Progenitor cell of endocrine pancreas (in vitro differentiated cells): Measurements from ENCODE around the gene GATAD1. TPM values are rescaled to one million over a fixed set of nuclear protein-coding genes. Genes with fewer than 3 reads are reported as not detected.

Source experiments
- DNase-seq: peaks from one replicate; pipeline ENCODE4 v3.0.0; 2021; ENCODE audit warnings: low spot score; ENCODE audit not compliant: unreplicated experiment
- H3K27ac Mint-ChIP-seq: 2 replicates; pipeline ENCODE4 v1.8.0; 2021; ENCODE audit warnings: mild to moderate bottlenecking, moderate library complexity, mixed read lengths
- H3K27me3 Mint-ChIP-seq: 2 replicates; pipeline ENCODE4 v1.8.0; 2021; ENCODE audit warnings: mixed read lengths
- H3K36me3 Mint-ChIP-seq: 2 replicates; pipeline ENCODE4 v1.8.0; 2022; ENCODE audit warnings: mixed read lengths; ENCODE audit not compliant: insufficient read depth
- H3K4me1 Mint-ChIP-seq: 2 replicates; pipeline ENCODE4 v1.8.0; 2021; ENCODE audit warnings: low read depth, mixed read lengths
- H3K4me3 Mint-ChIP-seq: 2 replicates; pipeline ENCODE4 v1.8.0; 2021; ENCODE audit warnings: low read depth, mild to moderate bottlenecking, moderate library complexity, mixed read lengths
- H3K9me3 Mint-ChIP-seq: 2 replicates; pipeline ENCODE4 v1.8.0; 2021; ENCODE audit warnings: low read depth, mixed read lengths
- CTCF ChIP-seq: fragments of 200-600 bp; sonication (generic); IDR thresholded peaks from one replicate; pipeline ENCODE4 v1.5.0; 2021; ENCODE audit warnings: antibody characterized with exemption, mild to moderate bottlenecking; ENCODE audit not compliant: unreplicated experiment
- total RNA-seq: library from RNA; stranded (reverse); gene quantifications from 2 replicates; pipeline ENCODE4 v1.2.1, GENCODE V29; 2021

The GATAD1 gene
- total RNA-seq, 1 donor from 2014 or later = 51.0 TPM

GRCh38 chr7:92460109-92460508 is 12.8 kb downstream of the GATAD1 start:
- H3K27ac Mint-ChIP-seq = no peak overlapping the region
- no peaks in the 10 kb centered on the region for H3K27me3 Mint-ChIP-seq
- no peaks in the 10 kb centered on the region for H3K4me1 Mint-ChIP-seq
- DNase-seq = no peak
- H3K36me3 Mint-ChIP-seq = peaks cover 1% of the 10 kb centered on the region
- no peak for TF ChIP-seq CTCF
- no peak overlapping the region for H3K4me3 Mint-ChIP-seq
- no peaks in the 10 kb centered on the region for H3K9me3 Mint-ChIP-seq

GRCh38 chr7:92460510-92460909 is 13.2 kb downstream of the GATAD1 start:
- no peak overlapping the region for H3K4me3 Mint-ChIP-seq
- peaks cover 1% of the 10 kb centered on the region for H3K36me3 Mint-ChIP-seq
- no peak overlapping the region for H3K27ac Mint-ChIP-seq
- TF ChIP-seq CTCF = no peak
- H3K9me3 Mint-ChIP-seq = no peaks in the 10 kb centered on the region
- DNase-seq = no peak
- H3K27me3 Mint-ChIP-seq = no peaks in the 10 kb centered on the region
- H3K4me1 Mint-ChIP-seq = no peaks in the 10 kb centered on the region

DNA sequence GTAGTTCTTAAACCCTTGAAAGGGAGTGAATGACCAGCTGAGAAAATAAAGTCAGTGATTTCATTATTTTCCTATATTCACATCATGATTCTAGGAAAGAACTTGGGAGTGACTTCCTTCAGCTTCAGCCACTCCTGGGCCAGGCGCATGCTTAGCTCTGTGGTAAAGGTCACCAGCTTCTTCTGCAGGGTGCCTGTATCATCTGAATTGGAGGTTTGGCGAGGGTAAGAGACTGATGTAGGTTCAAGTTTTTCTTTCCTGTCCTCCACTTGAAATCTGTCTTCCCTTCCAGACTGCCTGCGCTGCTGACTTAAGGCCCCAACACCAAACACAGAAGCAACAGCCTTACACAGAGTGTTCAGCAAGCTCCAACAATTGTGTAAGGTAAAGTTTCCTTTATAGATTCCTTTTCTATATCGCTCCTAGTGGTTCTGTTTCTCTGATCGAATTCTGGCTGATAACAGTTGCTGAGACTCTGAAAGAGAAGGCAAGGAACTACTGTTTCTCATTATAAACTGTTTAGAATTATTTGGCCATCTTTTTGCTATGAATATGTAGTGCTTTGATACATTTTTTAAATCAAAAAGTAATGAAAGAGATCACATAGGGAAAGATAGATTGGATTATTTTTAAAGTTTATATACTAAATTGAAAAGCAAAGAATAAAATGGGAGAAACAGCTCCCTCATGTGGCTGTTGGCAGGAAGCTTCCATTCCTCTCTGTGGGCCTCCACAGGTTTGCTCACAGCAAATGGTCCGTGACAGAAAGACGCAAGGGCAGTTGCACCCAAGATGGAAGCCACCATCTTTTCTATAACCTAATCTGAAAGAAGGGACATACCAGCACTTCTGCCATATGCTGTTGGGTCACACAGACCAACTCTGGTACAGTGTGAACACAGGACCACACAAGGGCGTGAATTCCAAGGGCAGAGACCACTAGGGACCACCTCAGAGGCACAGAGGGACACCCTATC is 14.0 kb downstream of the GATAD1 start:
- Mint-ChIP-seq H3K4me3 (no peak overlapping the region), H3K27me3 (no peaks in the 10 kb centered on the region), H3K36me3 (peaks cover 1% of the 10 kb centered on the region), H3K4me1 (no peaks in the 10 kb centered on the region), H3K27ac (no peak overlapping the region), H3K9me3 (no peaks in the 10 kb centered on the region)
- DNase-seq = no peak
- TF ChIP-seq CTCF = peak; percentile 86

- H3K9me3 Mint-ChIP-seq = peaks cover 2% of the 10 kb centered on the region
- peak overlapping the region; percentile 45 for H3K27ac Mint-ChIP-seq
- no peaks in the 10 kb centered on the region for H3K27me3 Mint-ChIP-seq
- H3K36me3 Mint-ChIP-seq = peaks cover under 1% of the 10 kb centered on the region
- DNase-seq = no peak
- no peak for TF ChIP-seq CTCF
- H3K4me1 Mint-ChIP-seq = no peaks in the 10 kb centered on the region
- no peak overlapping the region for H3K4me3 Mint-ChIP-seq
These were observed 15.3 kb downstream of the GATAD1 start for GRCh38 chr7:92462560-92462959.

DNA sequence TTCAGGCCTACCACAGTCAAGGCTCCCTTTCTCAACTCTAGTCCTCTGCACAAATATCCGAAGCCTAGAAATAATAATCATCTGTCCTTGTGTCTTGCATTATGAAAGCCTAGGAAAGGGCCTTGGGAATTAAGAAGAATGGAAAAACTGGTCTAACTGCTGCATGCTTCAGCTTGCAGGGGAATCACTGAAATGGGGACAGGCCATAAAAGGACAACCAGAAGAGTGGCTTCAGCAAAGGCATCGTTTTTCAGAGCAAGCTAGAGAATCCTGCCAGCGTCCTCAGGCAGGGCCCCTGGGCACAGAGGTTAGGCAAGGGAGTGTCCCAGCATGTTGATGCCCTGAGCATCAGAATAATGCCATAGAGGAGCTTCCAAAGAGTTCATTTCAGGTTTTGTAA is 17.2 kb downstream of the GATAD1 start:
- no peaks in the 10 kb centered on the region for H3K4me1 Mint-ChIP-seq
- H3K36me3 Mint-ChIP-seq = peaks cover 7% of the 10 kb centered on the region
- no peak for DNase-seq
- no peak overlapping the region for H3K4me3 Mint-ChIP-seq
- H3K9me3 Mint-ChIP-seq = peaks cover 14% of the 10 kb centered on the region
- TF ChIP-seq CTCF = no peak
- no peak overlapping the region for H3K27ac Mint-ChIP-seq
- no peaks in the 10 kb centered on the region for H3K27me3 Mint-ChIP-seq
